Measurements from ENCODE around the gene CHD8.
"Not testable (repeated sequence)": the region's sequence is repeated elsewhere in the genome, so short reads cannot be mapped to it uniquely, and the experiment has no call there.

The CHD8 gene

GRCh38 chr14:21455912-21456667 lies at the start of gene CHD8:
Gene CHD8 (minus strand): TSS chr14:21456123. CDS start chr14:21431643, 24,480 bp downstream.
- DNase-seq: peak; percentile 99 to 100

- DNase-seq: no peak
These were observed 49.2 kb upstream of the CHD8 start for GRCh38 chr14:21505012-21505553.

- no peak for DNase-seq
These were observed 47.5 kb upstream of the CHD8 start for GRCh38 chr14:21503376-21503775.

- DNase-seq: no peak
These were observed 45.6 kb upstream of the CHD8 start for GRCh38 chr14:21501568-21501967.

- peak in 1 of 2 donors; percentile 33 for DNase-seq
These were observed 42.9 kb upstream of the CHD8 start for GRCh38 chr14:21498540-21499526.

GRCh38 chr14:21496453-21496852 lies 40.5 kb upstream of the CHD8 start:
- DNase-seq: no peak

- no peak for DNase-seq
These were observed 39.2 kb upstream of the CHD8 start for GRCh38 chr14:21494902-21495762.

- no peak for DNase-seq
These were observed 30.7 kb upstream of the CHD8 start for GRCh38 chr14:21486640-21487087.

- peak; percentile 97 to 99 for DNase-seq
These were observed 21.2 kb upstream of the CHD8 start, which contains the start of the genes RAB2B and TOX4 for GRCh38 chr14:21476925-21477681. Gene RAB2B (minus strand): TSS chr14:21476959. CDS start chr14:21476872, 87 bp downstream. Gene TOX4 (plus strand): TSS chr14:21477195. CDS start chr14:21477279, 84 bp downstream.

- DNase-seq: peak in 1 of 2 donors; percentile 91
These were observed 20.6 kb upstream of the CHD8 start for GRCh38 chr14:21476523-21476924.

GRCh38 chr14:21475767-21476522 lies 20.0 kb upstream of the CHD8 start:
- no peak for DNase-seq

GRCh38 chr14:21467616-21468015 lies 11.7 kb upstream of the CHD8 start:
- DNase-seq: no peak

- no peak for DNase-seq
These were observed 371 bp downstream of the CHD8 start for GRCh38 chr14:21455592-21455911.

GRCh38 chr14:21454843-21455544 lies 929 bp downstream of the CHD8 start:
- no peak for DNase-seq

GRCh38 chr14:21449899-21450216 lies 6.1 kb downstream of the CHD8 start:
- no peak for DNase-seq

- DNase-seq: not testable (repeated sequence)
These were observed 13.3 kb downstream of the CHD8 start for GRCh38 chr14:21442657-21443056.

GRCh38 chr14:21440859-21441258 lies 15.1 kb downstream of the CHD8 start:
- DNase-seq: no peak

GRCh38 chr14:21437063-21437901 lies 18.6 kb downstream of the CHD8 start:
- peak; percentile 98 for DNase-seq

- DNase-seq: no peak
These were observed 19.3 kb downstream of the CHD8 start for GRCh38 chr14:21436567-21437062.
